ENCODE data around the gene INF2. TPM values are rescaled to one million over a fixed set of nuclear protein-coding genes. Genes with fewer than 3 reads are reported as not detected.
"Not testable (repeated sequence)": the region's sequence is repeated elsewhere in the genome, so short reads cannot be mapped to it uniquely, and the experiment has no call there.

INF2 gene
- total RNA-seq, 2 donors from 2014 or later, result 21.9 to 43.5 TPM

- no peaks in the 10 kb centered on the region for H3K9me3 ChIP-seq
- no peak for DNase-seq (ENCODE audit: low spot score)
- TF ChIP-seq CTCF (IDR thresholded peaks at IDR 0.05), result no peak
- no peak overlapping the region for H3K27ac ChIP-seq
- H3K4me1 ChIP-seq, result peaks cover 0 to 8% of the 10 kb centered on the region in 2 donors
- no peak overlapping the region for H3K4me3 ChIP-seq
- no peaks in the 10 kb centered on the region for H3K27me3 ChIP-seq
- H3K36me3 ChIP-seq, result no peaks in the 10 kb centered on the region
These were observed 19.7 kb upstream of the INF2 start for GRCh38 chr14:104669697-104670096.

GRCh38 chr14:104671330-104671977 is 18.0 kb upstream of the INF2 start:
- not testable (repeated sequence) for H3K4me3 ChIP-seq; H3K4me1 ChIP-seq; H3K27me3 ChIP-seq; H3K9me3 ChIP-seq; H3K36me3 ChIP-seq; H3K27ac ChIP-seq; DNase-seq (ENCODE audit: low spot score)

GRCh38 chr14:104672119-104672518 is 17.3 kb upstream of the INF2 start:
- not testable (repeated sequence) for H3K4me1 ChIP-seq; H3K9me3 ChIP-seq; DNase-seq (ENCODE audit: low spot score); H3K27me3 ChIP-seq; H3K36me3 ChIP-seq; H3K27ac ChIP-seq; H3K4me3 ChIP-seq

- Histone ChIP-seq H3K27me3 (no peaks in the 10 kb centered on the region), H3K4me1 (peaks cover 0 to 17% of the 10 kb centered on the region in 2 donors), H3K9me3 (no peaks in the 10 kb centered on the region), H3K4me3 (no peak overlapping the region), H3K36me3 (no peaks in the 10 kb centered on the region), H3K27ac (no peak overlapping the region)
- no peak for TF ChIP-seq CTCF (IDR thresholded peaks at IDR 0.05)
- no peak for DNase-seq (ENCODE audit: low spot score)
These were observed 15.9 kb upstream of the INF2 start for GRCh38 chr14:104673481-104673880.

- Histone ChIP-seq H3K4me3 (no peak overlapping the region), H3K27me3 (no peaks in the 10 kb centered on the region), H3K4me1 (peaks cover 0 to 37% of the 10 kb centered on the region in 2 donors), H3K36me3 (no peaks in the 10 kb centered on the region), H3K27ac (no peak overlapping the region), H3K9me3 (no peaks in the 10 kb centered on the region)
- TF ChIP-seq CTCF (IDR thresholded peaks at IDR 0.05), result no peak
- DNase-seq (ENCODE audit: low spot score), result no peak
These were observed 14.0 kb upstream of the INF2 start for GRCh38 chr14:104675447-104675846.

- Histone ChIP-seq H3K27ac (no peak overlapping the region), H3K4me3 (no peak overlapping the region), H3K4me1 (peaks cover 0 to 45% of the 10 kb centered on the region in 2 donors), H3K27me3 (no peaks in the 10 kb centered on the region), H3K9me3 (no peaks in the 10 kb centered on the region), H3K36me3 (no peaks in the 10 kb centered on the region)
- no peak for TF ChIP-seq CTCF (IDR thresholded peaks at IDR 0.05)
- no peak for DNase-seq (ENCODE audit: low spot score)
These were observed 13.2 kb upstream of the INF2 start for GRCh38 chr14:104676130-104676693.
